Effector memory CD4-positive, alpha-beta T cell (primary cell): ENCODE measurements around the gene NEUROG1.

ENCODE experiments used
- DNase-seq, 3 donors: peaks; one replicate each; pipeline ENCODE4 v3.0.0-alpha.2; 2020
- H3K27ac ChIP-seq: 2 replicates; pipeline ENCODE4 v1.7.0; 2013; ENCODE audit warnings: mild to moderate bottlenecking, low read length, moderate library complexity; ENCODE audit not compliant: insufficient read depth, poor library complexity, severe bottlenecking
- H3K27me3 ChIP-seq: replicated peaks from 2 replicates; pipeline ENCODE4 v1.7.0; 2013; ENCODE audit warnings: mild to moderate bottlenecking, low read length; ENCODE audit not compliant: insufficient read depth, control insufficient read depth, poor library complexity, severe bottlenecking
- H3K36me3 ChIP-seq: 2 replicates; pipeline ENCODE4 v1.7.0; 2013; ENCODE audit warnings: mild to moderate bottlenecking, low read length, moderate library complexity; ENCODE audit not compliant: control insufficient read depth, insufficient read depth
- H3K4me1 ChIP-seq: 2 replicates; pipeline ENCODE4 v1.7.0; 2013; ENCODE audit warnings: low read length, mild to moderate bottlenecking; ENCODE audit not compliant: control insufficient read depth, insufficient read depth, poor library complexity, severe bottlenecking
- H3K4me3 ChIP-seq: 2 replicates; pipeline ENCODE4 v1.7.0; 2013; ENCODE audit warnings: low read length, low read depth, mild to moderate bottlenecking; ENCODE audit not compliant: insufficient read depth, poor library complexity, severe bottlenecking
- H3K9me3 ChIP-seq: 2 replicates; pipeline ENCODE4 v1.7.0; 2013; ENCODE audit warnings: mild to moderate bottlenecking, low read length, moderate library complexity; ENCODE audit not compliant: control insufficient read depth
- total RNA-seq, 3 donors: gene quantifications; one replicate each; lab custom pipeline; 2026; lab: John Stamatoyannopoulos, UW

The NEUROG1 gene
- 0 reads per million in 3 donors for total RNA-seq

GRCh38 chr5:135535820-135536801, at the start of gene NEUROG1:
TSS of gene NEUROG1 (minus strand) at chr5:135535964. CDS start at chr5:135535690, 274 bp downstream.
- peaks cover 21% of the 10 kb centered on the region for H3K27me3 ChIP-seq
- no peaks in the 10 kb centered on the region for H3K9me3 ChIP-seq
- no peak within 1 kb of the TSS for H3K4me3 ChIP-seq
- DNase-seq, result no peak
- H3K36me3 ChIP-seq, result no peaks in the 10 kb centered on the region
- H3K27ac ChIP-seq, result no peak within 1 kb of the TSS
- H3K4me1 ChIP-seq, result no peaks in the 10 kb centered on the region

- Histone ChIP-seq H3K36me3 (no peaks in the 10 kb centered on the region), H3K27ac (no peak overlapping the region), H3K9me3 (no peaks in the 10 kb centered on the region), H3K4me1 (no peaks in the 10 kb centered on the region), H3K27me3 (peaks cover 3% of the 10 kb centered on the region), H3K4me3 (no peak overlapping the region)
- DNase-seq, result no peak
Measured at GRCh38 chr5:135584918-135585317, 49.2 kb upstream of the NEUROG1 start.

- Histone ChIP-seq H3K4me3 (no peak overlapping the region), H3K27me3 (peaks cover 4% of the 10 kb centered on the region), H3K4me1 (no peaks in the 10 kb centered on the region), H3K27ac (no peak overlapping the region), H3K36me3 (no peaks in the 10 kb centered on the region), H3K9me3 (no peaks in the 10 kb centered on the region)
- DNase-seq, result no peak
Measured at GRCh38 chr5:135584276-135584675, 48.5 kb upstream of the NEUROG1 start.

- no peaks in the 10 kb centered on the region for H3K9me3 ChIP-seq
- no peaks in the 10 kb centered on the region for H3K36me3 ChIP-seq
- DNase-seq, result no peak
Measured at GRCh38 chr5:135582099-135582781, 46.5 kb upstream of the NEUROG1 start.

GRCh38 chr5:135578685-135579341, 43.0 kb upstream of the NEUROG1 start, which contains the start of gene CXCL14:
TSS of gene CXCL14 (minus strand) at chr5:135578991. CDS start at chr5:135578778, 213 bp downstream.
- H3K27me3 ChIP-seq, result peaks cover 8% of the 10 kb centered on the region
- H3K36me3 ChIP-seq, result no peaks in the 10 kb centered on the region
- no peak within 1 kb of the TSS for H3K4me3 ChIP-seq
- no peaks in the 10 kb centered on the region for H3K9me3 ChIP-seq
- no peak within 1 kb of the TSS for H3K27ac ChIP-seq
- no peaks in the 10 kb centered on the region for H3K4me1 ChIP-seq
- no peak for DNase-seq

More at GRCh38 chr5:135582099-135582781, 46.5 kb upstream of the NEUROG1 start:
- no peaks in the 10 kb centered on the region for H3K4me1 ChIP-seq
- peaks cover 8% of the 10 kb centered on the region for H3K27me3 ChIP-seq
- H3K4me3 ChIP-seq, result no peak overlapping the region
- H3K27ac ChIP-seq, result no peak overlapping the region

- Histone ChIP-seq H3K27me3 (peaks cover 8% of the 10 kb centered on the region), H3K9me3 (no peaks in the 10 kb centered on the region), H3K4me1 (no peaks in the 10 kb centered on the region), H3K4me3 (no peak overlapping the region), H3K36me3 (no peaks in the 10 kb centered on the region), H3K27ac (no peak overlapping the region)
- DNase-seq, result no peak
Measured at GRCh38 chr5:135578305-135578684, 42.5 kb upstream of the NEUROG1 start.

- H3K9me3 ChIP-seq, result no peaks in the 10 kb centered on the region
- peaks cover 8% of the 10 kb centered on the region for H3K27me3 ChIP-seq
- H3K36me3 ChIP-seq, result no peaks in the 10 kb centered on the region
- DNase-seq, result no peak
- H3K27ac ChIP-seq, result no peak overlapping the region
- H3K4me3 ChIP-seq, result no peak overlapping the region
- no peaks in the 10 kb centered on the region for H3K4me1 ChIP-seq
Measured at GRCh38 chr5:135577421-135577820, 41.7 kb upstream of the NEUROG1 start.

- H3K27me3 ChIP-seq, result peaks cover 8% of the 10 kb centered on the region
- H3K4me1 ChIP-seq, result no peaks in the 10 kb centered on the region
- no peak overlapping the region for H3K27ac ChIP-seq
- no peak overlapping the region for H3K4me3 ChIP-seq
- no peaks in the 10 kb centered on the region for H3K36me3 ChIP-seq
- no peaks in the 10 kb centered on the region for H3K9me3 ChIP-seq
- DNase-seq, result no peak
Measured at GRCh38 chr5:135576075-135576599, 40.4 kb upstream of the NEUROG1 start.

GRCh38 chr5:135574493-135574892, 38.7 kb upstream of the NEUROG1 start:
- Histone ChIP-seq H3K9me3 (no peaks in the 10 kb centered on the region), H3K27me3 (peaks cover 6% of the 10 kb centered on the region), H3K27ac (no peak overlapping the region), H3K4me1 (no peaks in the 10 kb centered on the region), H3K36me3 (no peaks in the 10 kb centered on the region), H3K4me3 (no peak overlapping the region)
- no peak for DNase-seq
